Suprapubic skin (tissue), 3 donors: ENCODE results near the gene SP140L.

Experiments used
- CTCF ChIP-seq, 2 donors: fragments of 200-600 bp in 1 of 2; fragments of 450-650 bp in 1 of 2; sonication (generic) in 1 of 2; IDR thresholded peaks; one replicate each; pipeline ENCODE4 v1.5.1; 2016 to 2019; ENCODE audit warnings: antibody characterized with exemption in 2 of 2, mild to moderate bottlenecking in 1 of 2, moderate library complexity in 1 of 2
- EP300 ChIP-seq: sonication (generic); formaldehyde crosslinking; IDR thresholded peaks from one replicate; pipeline ENCODE4 v1.6.1; 2017; ENCODE audit warnings: antibody characterized with exemption
- POLR2A ChIP-seq, 2 donors: fragments of 450-650 bp; IDR thresholded peaks; one replicate each; pipeline ENCODE4 v1.6.1; 2017; ENCODE audit warnings: antibody characterized with exemption in 2 of 2, mild to moderate bottlenecking in 2 of 2, moderate library complexity in 2 of 2

- TF ChIP-seq CTCF (IDR thresholded peaks at IDR 0.05): no peak
- TF ChIP-seq POLR2A (IDR thresholded peaks at IDR 0.05): no peak
- no peak for TF ChIP-seq EP300
These were observed 1.1 kb downstream of the SP140L start for GRCh38 chr2:230328155-230328458.
